ENCODE results near the gene CA5B. TPM values are rescaled to one million over a fixed set of nuclear protein-coding genes. Genes with fewer than 3 reads are reported as not detected.
"Not testable (repeated sequence)": the region's sequence is repeated elsewhere in the genome, so short reads cannot be mapped to it uniquely, and the experiment has no call there.

Gene CA5B
- total RNA-seq, result 7.0 TPM

DNA sequence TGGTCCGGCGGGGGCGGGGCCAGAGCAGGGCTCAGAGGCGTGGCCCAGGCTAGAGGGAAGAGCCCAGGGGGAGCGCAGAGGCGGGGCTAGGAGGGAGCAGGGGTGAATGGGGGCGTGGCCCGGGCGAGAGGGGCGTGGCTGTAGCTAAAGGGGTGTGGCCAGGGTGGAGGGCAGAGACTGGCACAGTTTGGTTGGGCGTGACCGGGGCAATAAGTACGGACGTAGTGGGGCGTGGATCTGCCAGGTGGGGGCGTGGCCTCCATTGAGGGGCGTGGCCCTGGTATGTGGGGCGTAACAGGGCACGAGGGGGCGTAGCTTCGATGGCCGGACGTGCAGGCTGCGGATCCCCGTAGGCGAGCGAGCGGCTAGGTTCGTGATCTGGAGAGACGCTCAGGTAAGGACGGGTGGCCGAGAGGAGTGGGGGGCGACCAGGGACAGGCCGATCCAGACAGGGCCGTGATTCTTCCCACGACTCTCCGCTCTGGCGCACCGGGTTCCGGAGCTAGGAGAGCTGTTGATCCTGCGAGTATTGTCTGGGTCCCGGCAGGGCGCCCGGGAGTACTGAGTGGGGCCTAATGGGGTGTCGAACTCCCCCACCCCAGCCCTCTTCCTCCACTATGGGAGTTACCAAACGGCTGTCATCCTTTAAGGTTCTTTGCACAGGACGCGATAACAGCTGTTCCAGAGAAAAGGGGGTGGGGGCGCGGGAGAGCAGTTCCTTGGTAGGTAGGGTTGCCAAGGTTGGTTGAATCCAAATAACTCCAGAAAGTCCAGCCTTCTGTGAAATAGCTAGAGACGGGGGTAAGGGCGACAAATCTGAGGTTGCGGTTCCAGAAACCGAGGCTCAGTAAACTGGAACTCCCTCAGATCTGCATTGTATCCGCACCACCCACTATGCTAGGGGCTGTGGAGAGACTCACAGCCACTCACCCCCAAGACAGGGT, at the start of gene CA5B:
Gene CA5B, plus strand, starts transcription at position 312 of the 944 bp plus-strand sequence. CDS start 11,754 bp downstream, outside the sequence.
- peak; percentile 78 for DNase-seq

GRCh38 chrX:15694941-15695451, 43.1 kb upstream of the CA5B start:
- DNase-seq, result no peak

DNA sequence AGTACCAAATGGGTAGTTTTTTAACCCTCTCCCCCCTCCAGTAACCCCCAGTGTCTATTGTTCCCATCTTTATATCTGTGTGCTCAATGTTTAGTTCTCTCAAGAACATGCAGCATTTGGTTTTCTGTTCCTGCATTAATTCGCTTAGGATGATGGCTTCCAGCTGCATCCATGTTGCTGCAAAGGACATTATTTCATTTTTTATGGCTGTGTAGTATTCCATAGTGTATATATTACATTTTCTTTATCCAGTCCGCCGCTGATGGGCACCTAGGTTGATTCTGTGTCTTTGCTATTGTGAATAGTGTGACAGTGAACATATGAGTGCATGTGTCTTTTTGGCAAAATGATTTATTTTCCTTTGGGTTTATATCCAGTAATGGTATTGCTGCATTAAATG, 41.6 kb upstream of the CA5B start:
- no peak for DNase-seq

DNA sequence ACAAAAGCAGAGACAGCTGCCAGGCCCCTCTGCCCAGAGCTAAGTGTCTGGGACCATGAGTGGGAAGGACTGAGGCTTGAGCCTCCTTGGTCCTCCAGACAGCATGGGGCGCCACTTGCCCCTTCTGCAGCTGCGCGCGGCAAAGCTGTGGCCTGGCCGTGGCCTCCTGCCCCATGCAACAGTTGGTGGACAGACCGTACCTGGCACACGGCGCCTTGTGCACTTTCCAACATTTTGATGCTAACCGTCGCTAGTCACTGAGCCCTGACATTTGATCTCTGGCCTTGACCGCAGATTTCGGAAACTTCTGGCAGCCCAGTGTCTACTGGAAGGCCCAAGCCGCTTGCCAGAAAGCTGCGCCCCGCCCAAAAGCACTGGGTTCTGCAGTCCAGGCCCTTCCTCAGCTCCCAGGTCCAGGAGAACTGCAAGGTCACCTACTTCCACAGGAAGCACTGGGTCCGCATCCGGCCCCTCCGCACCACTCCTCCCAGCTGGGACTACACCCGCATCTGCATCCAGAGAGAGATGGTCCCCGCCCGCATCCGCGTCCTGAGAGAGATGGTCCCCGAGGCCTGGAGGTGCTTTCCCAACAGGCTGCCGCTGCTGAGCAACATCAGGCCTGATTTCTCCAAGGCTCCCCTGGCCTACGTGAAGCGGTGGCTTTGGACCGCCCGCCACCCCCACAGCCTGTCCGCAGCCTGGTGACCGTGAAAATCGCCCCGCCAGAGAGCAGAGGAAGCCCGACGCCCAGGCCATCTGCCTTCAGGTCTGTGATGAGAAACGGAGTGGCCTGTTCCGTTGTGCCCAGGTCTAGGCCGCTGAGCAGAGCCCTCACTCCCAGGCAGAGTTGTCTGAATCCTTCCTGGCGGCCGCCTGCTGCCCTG, 35.3 kb upstream of the CA5B start:
- no peak for DNase-seq

DNA sequence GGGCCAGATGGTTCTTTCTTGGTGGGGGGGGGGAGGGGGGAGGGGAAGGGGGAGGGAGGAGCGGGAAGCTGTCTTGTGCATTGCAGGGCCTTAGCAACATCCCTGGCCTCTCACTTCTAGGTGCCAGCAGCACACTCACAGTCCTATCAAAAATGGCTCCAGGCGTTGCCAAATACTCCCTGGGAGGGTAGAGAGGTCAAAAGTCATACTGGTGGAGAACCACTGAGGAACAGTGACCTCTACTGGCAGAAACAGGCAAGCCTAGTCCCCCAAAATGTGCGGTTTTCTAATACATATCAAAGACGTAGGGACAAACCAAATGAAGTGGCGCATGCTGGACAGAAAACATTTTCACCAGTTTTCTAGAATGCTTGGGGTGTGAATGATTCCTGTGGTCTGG, 34.3 kb upstream of the CA5B start:
- DNase-seq, result not testable (repeated sequence)

DNA sequence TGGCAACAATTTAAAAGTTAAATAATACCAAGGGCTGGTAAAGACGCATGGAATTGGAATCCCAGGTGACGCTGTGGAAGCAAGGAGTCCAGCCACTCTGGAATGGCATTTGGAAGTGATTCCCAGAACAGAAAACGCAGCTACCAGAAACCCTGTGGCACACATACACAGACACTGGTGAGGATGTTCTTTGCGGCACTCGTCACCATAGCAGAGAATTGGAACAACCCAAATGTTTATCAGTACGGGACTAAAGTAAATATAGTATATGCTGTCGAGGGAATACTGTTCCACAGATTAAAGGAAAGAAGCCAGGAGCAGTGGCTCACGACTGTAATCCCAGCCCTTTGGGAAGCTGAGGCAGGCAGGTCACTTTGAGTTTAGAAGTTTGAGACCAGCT, 33.8 kb upstream of the CA5B start:
- not testable (repeated sequence) for DNase-seq

DNA sequence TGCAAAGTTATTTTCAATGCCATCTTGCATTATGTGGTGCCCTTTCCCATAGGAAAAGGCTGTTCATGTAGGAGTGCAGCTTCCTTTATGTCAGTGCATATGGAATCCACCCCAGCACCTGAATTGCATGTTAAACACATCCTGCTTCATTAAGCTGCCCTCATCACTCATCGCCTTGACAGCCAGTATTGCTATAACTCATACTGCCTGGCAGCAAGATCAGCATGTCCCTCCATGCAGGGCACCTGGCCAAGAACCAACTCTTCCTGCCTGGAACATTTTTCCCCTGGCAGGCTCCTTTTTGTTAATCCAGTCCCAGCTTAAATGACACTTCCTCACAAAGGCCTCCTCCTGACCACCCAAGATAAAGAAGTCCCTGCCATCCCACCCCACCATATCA, 23.5 kb upstream of the CA5B start:
- no peak for DNase-seq

DNA sequence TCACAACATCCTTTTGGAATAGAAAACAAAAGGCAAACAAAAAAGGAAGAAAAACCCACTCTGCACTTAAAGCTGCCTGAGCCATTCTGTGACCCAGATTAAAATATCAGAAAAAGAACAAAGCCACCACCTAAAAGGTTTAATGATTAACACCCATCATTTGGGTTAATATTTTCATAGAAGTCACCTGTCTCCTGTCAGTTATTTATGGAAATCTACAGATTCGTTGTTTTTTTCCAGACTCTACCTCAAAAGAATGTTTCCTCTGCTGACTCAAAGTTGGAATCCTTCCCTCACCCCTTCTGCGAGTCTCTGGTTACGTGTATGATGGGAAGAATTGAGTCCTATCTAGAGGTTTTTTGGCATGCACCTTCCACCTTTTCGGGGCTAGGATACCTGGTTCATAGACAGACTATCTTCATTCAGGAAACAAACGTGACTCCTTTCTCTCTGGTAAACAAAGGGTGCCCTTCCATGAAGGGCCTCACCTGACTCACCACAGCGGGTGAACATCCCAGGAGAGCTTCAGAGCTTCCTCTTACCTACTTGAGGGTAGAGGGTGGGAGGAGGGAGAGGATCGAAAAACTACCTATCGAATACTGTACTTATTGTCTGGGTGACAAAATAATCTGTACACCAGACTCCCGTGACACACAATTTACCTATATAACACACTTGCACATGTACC, 19.6 kb upstream of the CA5B start:
- DNase-seq, result no peak

- DNase-seq, result no peak
Measured at GRCh38 chrX:15719324-15719968, 18.6 kb upstream of the CA5B start.

GRCh38 chrX:15721911-15722310, 16.2 kb upstream of the CA5B start:
- DNase-seq, result no peak

- DNase-seq, result no peak
Measured at GRCh38 chrX:15723887-15724517, 14.1 kb upstream of the CA5B start.

DNA sequence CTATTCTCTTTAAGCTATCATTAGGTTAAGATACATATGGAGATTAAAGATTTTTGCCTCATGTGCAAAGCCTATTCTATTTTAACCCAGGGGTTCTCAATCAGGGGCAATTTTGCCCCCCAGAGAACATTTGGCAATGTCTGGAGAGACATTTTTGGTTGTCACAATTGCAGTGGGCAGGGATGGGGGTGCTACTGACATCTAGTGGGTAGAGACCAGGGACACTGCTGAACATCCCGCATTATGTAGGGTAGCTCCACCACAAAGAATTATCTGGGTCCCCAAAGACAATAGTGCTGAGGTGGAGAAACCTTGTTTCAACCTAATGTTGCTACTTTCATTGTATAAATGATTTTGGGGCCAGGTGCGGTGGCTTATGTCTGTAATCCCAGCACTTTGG, 13.2 kb upstream of the CA5B start:
- no peak for DNase-seq

DNA sequence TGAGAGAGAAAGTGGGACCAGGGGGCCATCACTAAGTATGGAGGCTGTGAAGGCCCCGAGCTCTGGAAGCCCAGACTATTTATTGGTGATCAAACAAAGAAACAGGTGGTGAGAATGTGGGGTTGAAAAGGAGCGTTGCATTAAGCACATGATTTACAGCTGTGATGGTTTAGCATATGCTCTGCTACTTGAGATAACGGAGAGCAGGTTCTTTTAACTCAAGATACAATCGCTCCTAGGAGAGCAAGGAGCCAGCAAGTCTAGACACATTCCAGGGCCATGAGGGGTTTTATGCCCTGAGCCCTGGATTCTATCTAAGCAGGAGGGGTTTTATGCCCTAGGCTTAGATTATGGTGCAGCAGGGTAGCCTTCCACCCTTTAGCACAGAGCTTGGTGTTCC, 6.7 kb upstream of the CA5B start:
- not testable (repeated sequence) for DNase-seq

DNA sequence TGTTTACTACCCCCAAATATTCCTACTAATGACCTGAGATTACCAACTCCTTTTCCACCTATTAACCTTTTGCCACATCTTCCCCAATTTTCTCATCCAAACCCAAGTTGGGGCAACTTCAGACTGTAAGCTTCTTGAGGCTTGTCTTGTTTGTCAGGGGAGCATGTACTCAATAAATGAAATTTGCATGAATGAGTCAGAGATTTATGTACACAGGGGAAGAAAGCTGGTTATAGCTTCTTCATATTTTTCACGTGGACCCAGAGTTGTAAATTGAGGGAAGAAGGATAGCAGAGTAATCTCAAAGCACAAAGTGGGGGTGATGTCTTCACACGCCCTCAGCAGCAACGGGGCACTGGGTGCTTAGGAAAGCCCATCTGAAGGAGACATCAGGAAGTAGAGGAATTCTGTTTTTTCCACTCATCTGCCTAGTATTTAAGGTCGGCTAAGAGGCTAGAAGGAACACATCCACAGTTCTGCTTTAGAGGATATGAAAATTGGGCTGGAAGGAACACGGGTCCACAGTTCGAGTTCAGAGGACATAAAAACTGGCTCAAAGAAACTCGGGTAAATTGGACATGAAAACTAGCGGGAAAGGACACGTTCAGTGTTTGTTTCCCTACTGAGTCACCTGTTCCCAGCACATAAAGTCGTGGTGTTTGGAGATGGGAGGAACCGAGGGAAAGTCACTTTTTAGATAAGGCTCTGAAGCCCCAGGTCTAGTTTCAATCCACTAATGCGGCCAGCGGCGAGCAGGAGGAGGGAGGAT, 696 bp upstream of the CA5B start:
- no peak for DNase-seq

DNA sequence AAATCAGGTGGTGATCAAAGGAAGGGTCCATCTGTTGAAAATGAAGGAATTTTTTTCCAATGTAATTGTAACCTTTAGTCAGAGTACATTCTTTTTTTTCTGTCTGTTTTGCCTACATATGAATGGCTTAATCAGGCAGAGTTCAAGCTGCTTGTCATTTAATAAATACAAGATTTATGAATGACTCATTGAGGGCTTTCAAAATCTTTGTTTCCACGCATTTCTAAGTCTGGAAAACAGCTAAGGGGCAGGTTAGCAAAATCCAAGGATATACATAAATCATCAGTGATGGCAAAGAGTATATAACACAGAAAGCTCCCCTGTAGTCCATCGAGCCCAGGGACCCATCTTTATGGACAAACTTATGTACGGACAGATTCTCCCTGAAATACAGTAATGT, 1.8 kb downstream of the CA5B start:
- no peak for DNase-seq

GRCh38 chrX:15744181-15744867, 6.3 kb downstream of the CA5B start:
- DNase-seq, result no peak

DNA sequence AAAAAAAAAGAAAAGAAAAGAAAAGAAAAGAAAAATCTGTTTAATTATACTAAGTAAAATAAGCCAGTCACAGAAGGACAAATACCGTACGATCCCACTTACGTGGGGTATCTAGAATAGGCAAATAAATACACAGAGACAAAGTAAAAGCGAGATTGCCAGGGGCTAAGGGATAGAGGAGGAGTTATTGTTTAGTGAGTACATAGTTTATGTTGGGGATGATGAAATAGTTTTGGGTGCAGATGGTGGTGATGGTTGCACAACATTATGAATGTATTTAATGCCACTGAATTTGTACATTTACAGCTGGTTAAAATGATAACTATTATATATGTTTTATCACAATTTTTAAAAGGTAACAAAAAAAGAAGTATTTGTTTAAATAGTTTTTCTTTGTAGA, 7.1 kb downstream of the CA5B start:
- DNase-seq, result no peak

GRCh38 chrX:15746651-15747050, 8.6 kb downstream of the CA5B start:
- DNase-seq, result not testable (repeated sequence)

DNA sequence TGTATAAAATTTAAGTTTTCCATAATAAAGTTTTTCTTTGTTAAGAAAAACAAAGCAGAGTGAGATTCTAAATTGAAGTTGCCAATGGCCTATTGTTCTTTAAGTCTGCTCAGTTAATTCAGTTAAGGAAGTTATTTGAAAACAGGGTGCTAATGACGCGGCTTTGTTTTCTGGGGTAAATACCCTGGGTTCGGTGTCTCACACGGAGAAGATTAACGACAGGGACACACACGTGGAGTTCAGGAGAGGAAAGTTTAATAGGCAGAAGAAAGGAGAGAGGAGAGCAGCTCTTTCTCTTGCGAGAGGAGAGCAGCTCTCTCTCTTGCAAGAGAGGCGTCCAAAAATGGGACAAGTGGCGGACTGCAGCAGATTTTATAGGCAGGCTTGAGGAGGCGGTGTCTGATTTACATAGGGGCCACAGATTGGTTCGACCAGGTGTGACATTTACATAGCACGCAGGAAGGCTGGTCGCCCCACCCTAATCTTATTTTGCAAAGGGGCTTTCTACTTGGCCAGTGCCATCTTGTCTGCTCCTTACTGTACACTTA, 9.6 kb downstream of the CA5B start:
- no peak for DNase-seq

- DNase-seq, result no peak
Measured at GRCh38 chrX:15748841-15749240, 10.8 kb downstream of the CA5B start.
